ENCODE data around the gene TNNT2.
A peak's percentile ranks its signal among the peaks of the same experiment; 100 is the strongest.

The TNNT2 gene

DNA sequence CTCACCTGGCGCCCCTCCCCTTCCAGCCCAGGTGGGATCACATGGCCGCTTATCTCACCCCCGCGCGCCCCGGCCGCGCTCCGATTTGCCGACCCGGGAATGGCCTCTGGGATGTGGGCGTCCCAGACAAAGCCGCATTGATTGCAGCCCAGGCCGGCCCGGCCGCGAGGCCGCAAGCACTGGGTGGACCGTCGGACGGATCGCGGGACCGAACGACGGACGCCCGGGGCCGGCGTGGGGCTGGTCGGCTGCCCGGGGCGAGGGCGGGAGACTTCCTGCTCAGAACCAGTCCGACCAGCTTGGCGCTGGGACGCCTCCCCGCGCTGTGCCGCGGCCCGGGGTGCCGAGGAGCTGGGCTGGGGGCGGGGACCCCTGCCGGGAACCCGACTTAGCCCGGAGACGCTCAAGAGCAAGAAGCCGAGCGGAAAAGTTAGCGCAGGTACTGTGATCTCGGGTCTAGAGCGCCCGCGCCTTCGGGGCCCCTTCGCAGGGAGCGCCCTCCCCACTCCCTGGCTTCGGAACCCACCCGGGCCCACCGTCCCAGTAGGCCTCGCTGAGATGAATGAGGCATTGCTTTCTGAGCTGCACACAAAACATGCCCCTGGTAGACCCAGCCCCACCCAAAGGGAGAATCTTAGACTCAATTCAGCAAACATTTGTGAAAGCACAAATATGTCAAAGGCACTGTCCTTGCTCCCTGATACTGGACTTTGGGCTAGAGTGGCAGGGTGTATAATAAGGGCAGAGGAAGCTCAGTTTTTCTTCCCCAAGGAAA is 22.1 kb upstream of the TNNT2 start:
- TF ChIP-seq USF1 (IDR thresholded peaks at IDR 0.05), result peak; percentile 88
- TF ChIP-seq TCF12 (IDR thresholded peaks at IDR 0.05; ENCODE audit: low read depth), result peak; percentile 84; the same call in 1 of the 2 replicates
- no peak for TF ChIP-seq NFIC (IDR thresholded peaks at IDR 0.05)
- TF ChIP-seq EP300 (IDR thresholded peaks at IDR 0.05; ENCODE audit: borderline replicate concordance), result peak; percentile 74
- TF ChIP-seq, protein P1, sequence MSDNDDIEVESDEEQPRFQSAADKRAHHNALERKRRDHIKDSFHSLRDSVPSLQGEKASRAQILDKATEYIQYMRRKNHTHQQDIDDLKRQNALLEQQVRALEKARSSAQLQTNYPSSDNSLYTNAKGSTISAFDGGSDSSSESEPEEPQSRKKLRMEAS (IDR thresholded peaks at IDR 0.05), result peak; percentile 81
- TF ChIP-seq CREB1 (IDR thresholded peaks at IDR 0.05; ENCODE audit: low read depth), result no peak
- 0 out of 2 replicates have a peak, but pooled peaks have one; percentile 45 for TF ChIP-seq YY1 (IDR thresholded peaks at IDR 0.05; ENCODE audit: low read depth)
- no peak for TF ChIP-seq TAF1 (IDR thresholded peaks at IDR 0.05; ENCODE audit: low read depth)
- peak; percentile 5; the same call in 1 of the 2 replicates for TF ChIP-seq RAD21 (IDR thresholded peaks at IDR 0.05; ENCODE audit: low read depth)
- TF ChIP-seq EGR1 (IDR thresholded peaks at IDR 0.05), result peak; percentile 53
- peak; percentile 100 for TF ChIP-seq ZBTB7A (IDR thresholded peaks at IDR 0.05; ENCODE audit: low read depth)
- TF ChIP-seq FOXM1 (IDR thresholded peaks at IDR 0.05; ENCODE audit: borderline replicate concordance, low read depth), result 0 out of 2 replicates have a peak, but pooled peaks have one; percentile 20

DNA sequence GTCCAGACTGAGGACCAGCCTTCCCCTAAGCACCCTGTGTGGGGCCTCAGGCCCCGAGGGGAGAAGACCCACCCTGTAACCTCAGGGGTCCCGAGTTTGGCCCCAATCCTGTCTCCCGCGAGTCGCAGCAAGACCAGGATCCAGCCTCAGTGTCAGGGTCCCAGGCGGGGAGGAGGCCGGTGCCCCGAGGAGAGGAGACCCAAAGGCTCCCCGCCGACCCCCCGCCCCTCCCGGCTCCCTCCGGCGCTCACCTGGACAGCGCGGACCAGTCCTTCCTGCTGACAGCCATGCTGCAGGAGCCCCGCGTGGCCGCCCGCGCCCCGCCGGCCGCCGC is 21.5 kb upstream of the TNNT2 start, which contains the start of gene LAD1:
LAD1 (minus strand) TSS at position 307 of the 334 bp plus-strand sequence; CDS start at position 289, 18 bp downstream.
- TF ChIP-seq RAD21 (IDR thresholded peaks at IDR 0.05; ENCODE audit: low read depth), result no peak
- TF ChIP-seq EGR1 (IDR thresholded peaks at IDR 0.05), result no peak
- TF ChIP-seq NFIC (IDR thresholded peaks at IDR 0.05), result no peak

GRCh38 chr1:201397675-201398074 is 20.2 kb upstream of the TNNT2 start:
- TF ChIP-seq ZBTB7A (IDR thresholded peaks at IDR 0.05; ENCODE audit: low read depth) (no peak), TAF1 (IDR thresholded peaks at IDR 0.05; ENCODE audit: low read depth) (0 out of 2 replicates have a peak, but pooled peaks have one; percentile 4)

DNA sequence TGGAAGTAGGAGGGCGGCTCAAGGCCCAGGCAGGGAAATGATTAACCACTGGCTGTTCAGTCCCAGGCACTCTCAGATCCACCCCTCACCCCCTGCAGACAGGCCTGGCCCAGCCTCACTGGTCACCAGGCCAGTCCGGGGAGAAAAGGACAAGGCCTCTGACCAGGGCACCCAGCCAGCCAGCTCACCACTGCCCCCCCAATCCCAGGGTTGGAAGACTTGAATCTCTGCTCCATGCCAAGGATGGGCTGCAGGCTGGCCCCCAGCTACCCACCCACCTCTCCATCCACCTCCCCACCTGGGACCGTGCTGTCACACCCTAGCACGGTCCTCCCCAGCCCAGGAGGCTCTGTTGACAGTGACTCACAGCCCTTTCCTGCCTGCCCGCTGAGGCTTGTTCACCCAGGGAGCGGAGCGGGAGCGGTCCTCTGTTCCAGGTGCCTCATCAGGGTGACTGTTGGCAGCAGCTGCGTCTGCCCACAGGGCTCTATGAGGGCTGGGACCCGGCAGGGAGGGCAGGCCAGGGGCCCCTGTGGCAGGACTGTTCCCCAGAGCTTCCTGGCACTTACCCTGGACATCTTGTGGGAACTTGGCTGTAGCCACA is 19.5 kb upstream of the TNNT2 start:
- TF ChIP-seq TEAD4 (IDR thresholded peaks at IDR 0.05), result no peak
- TF ChIP-seq, protein P1 (IDR thresholded peaks at IDR 0.05), result 0 out of 2 replicates have a peak, but pooled peaks have one; percentile 27
- TF ChIP-seq NFIC (IDR thresholded peaks at IDR 0.05), result peak; percentile 65
- TF ChIP-seq EP300 (IDR thresholded peaks at IDR 0.05; ENCODE audit: borderline replicate concordance), result peak; percentile 32; the same call in 1 of the 2 replicates

DNA sequence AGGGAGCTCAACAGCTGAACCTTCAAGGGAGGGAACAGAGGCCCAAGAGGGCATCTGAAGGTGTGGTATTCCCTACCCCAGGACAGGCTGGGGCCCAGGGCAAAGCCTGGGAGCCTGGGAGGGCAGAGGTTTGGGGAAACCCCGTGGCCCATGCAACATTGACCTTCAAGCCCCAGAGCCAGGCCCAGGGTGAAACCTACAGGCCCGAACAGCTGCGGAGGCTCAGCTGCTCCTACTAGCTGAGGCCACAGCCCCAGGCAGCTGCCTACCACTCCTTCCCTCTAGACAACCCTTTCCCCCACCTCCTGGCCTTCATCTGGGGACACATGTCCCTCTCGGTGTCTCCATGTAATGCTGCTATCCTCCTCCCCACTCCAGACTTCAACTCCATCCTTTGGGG is 18.5 kb upstream of the TNNT2 start:
- TF ChIP-seq ZBTB7A (IDR thresholded peaks at IDR 0.05; ENCODE audit: low read depth) (no peak), NFIC (IDR thresholded peaks at IDR 0.05) (no peak), USF1 (IDR thresholded peaks at IDR 0.05) (no peak), CEBPB (IDR thresholded peaks at IDR 0.05) (no peak), TEAD4 (IDR thresholded peaks at IDR 0.05) (no peak), RAD21 (IDR thresholded peaks at IDR 0.05; ENCODE audit: low read depth) (no peak), YY1 (IDR thresholded peaks at IDR 0.05; ENCODE audit: low read depth) (no peak), REST (IDR thresholded peaks at IDR 0.05; ENCODE audit: low read depth) (no peak), TAF1 (IDR thresholded peaks at IDR 0.05; ENCODE audit: low read depth) (no peak), EGR1 (IDR thresholded peaks at IDR 0.05) (no peak), CREB1 (IDR thresholded peaks at IDR 0.05; ENCODE audit: low read depth) (no peak), FOXM1 (IDR thresholded peaks at IDR 0.05; ENCODE audit: borderline replicate concordance, low read depth) (no peak), TCF12 (IDR thresholded peaks at IDR 0.05; ENCODE audit: low read depth) (no peak), EP300 (IDR thresholded peaks at IDR 0.05; ENCODE audit: borderline replicate concordance) (no peak)
- TF ChIP-seq, protein P1 (IDR thresholded peaks at IDR 0.05), result no peak

DNA sequence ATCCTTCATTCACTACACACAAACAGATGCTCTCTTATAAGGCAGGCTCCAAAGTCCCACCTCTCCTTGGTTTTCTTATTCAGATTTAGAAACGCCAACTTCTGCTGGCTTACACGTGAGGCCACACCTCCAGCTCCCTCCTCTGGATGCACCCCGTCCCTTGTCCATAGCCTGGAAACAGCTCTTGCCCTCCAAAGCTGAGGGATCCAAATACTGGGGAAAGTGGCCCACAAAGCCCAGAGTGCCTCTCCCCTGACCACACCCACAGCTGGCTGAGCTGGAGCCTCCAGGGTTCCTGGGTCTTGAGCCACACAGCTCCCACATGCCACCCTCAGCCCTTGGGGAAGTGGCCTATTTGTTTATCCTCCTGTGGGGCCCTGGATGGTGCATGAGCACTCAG is 17.1 kb upstream of the TNNT2 start:
- no peak for TF ChIP-seq FOXM1 (IDR thresholded peaks at IDR 0.05; ENCODE audit: borderline replicate concordance, low read depth)
- no peak for TF ChIP-seq CREB1 (IDR thresholded peaks at IDR 0.05; ENCODE audit: low read depth)
- no peak for TF ChIP-seq TEAD4 (IDR thresholded peaks at IDR 0.05)
- TF ChIP-seq USF1 (IDR thresholded peaks at IDR 0.05), result no peak
- no peak for TF ChIP-seq TAF1 (IDR thresholded peaks at IDR 0.05; ENCODE audit: low read depth)
- no peak for TF ChIP-seq ZBTB7A (IDR thresholded peaks at IDR 0.05; ENCODE audit: low read depth)
- no peak for TF ChIP-seq CEBPB (IDR thresholded peaks at IDR 0.05)
- no peak for TF ChIP-seq EP300 (IDR thresholded peaks at IDR 0.05; ENCODE audit: borderline replicate concordance)
- TF ChIP-seq NFIC (IDR thresholded peaks at IDR 0.05), result no peak
- TF ChIP-seq, protein P1 (IDR thresholded peaks at IDR 0.05), result no peak
- no peak for TF ChIP-seq TCF12 (IDR thresholded peaks at IDR 0.05; ENCODE audit: low read depth)
